Ovary (tissue), 3 donors: ENCODE data around the gene VTI1B.

ENCODE experiments used
- CTCF ChIP-seq, 3 donors: fragments of 450-650 bp in 2 of 3; fragments of 200-600 bp in 1 of 3; IDR thresholded peaks; one replicate each; pipeline versions ENCODE4 v1.5.1 to v1.8.0; 2016 to 2022; ENCODE audit warnings: antibody characterized with exemption in 3 of 3, mild to moderate bottlenecking in 1 of 3
- EP300 ChIP-seq: sonication (generic); formaldehyde crosslinking; IDR thresholded peaks from one replicate; pipeline ENCODE4 v1.6.1; 2017; ENCODE audit warnings: antibody characterized with exemption
- POLR2A ChIP-seq: fragments of 450-650 bp; IDR thresholded peaks from one replicate; pipeline ENCODE4 v1.6.1; 2017; ENCODE audit warnings: antibody characterized with exemption, mild to moderate bottlenecking, moderate library complexity
- donor health status: DM: no; HTN: no; CAD: no.

- no peak for TF ChIP-seq CTCF (IDR thresholded peaks at IDR 0.05)
- no peak for TF ChIP-seq EP300
- no peak for TF ChIP-seq POLR2A
These were observed 51.8 kb downstream of the VTI1B start for GRCh38 chr14:67622675-67623074.
